SK-N-SH treated with all-trans-retinoic acid at 6 μM for 48 hours (cell line): ENCODE measurements around the gene ME3.

Experiments used
- ATAC-seq: fragments of 200-7000 bp; cut with Tn5 transposase; 3 replicates; pipeline ENCODE4 v1.9.1; 2020; ENCODE audit warnings: mild to moderate bottlenecking, moderate library complexity
- ARNTL ChIP-seq: fragments of 450-650 bp; formaldehyde crosslinking; IDR thresholded peaks from 2 replicates; pipeline ENCODE4 v1.5.0; 2020; ENCODE audit warnings: low read depth, mild to moderate bottlenecking, moderate library complexity, borderline replicate concordance
- CSDC2 ChIP-seq: fragments of 250-450 bp; sonication (Bioruptor Pico); IDR thresholded peaks from 2 replicates; pipeline ENCODE4 v1.5.0; 2020; ENCODE audit warnings: mild to moderate bottlenecking, moderate library complexity
- CSRNP3 ChIP-seq: fragments of 250-450 bp; sonication (Bioruptor Pico); IDR thresholded peaks from 2 replicates; pipeline ENCODE4 v1.5.1; 2021; ENCODE audit warnings: mild to moderate bottlenecking, moderate library complexity
- ESRRG ChIP-seq: fragments of 250-450 bp; sonication (Bioruptor Pico); IDR thresholded peaks from 2 replicates; pipeline ENCODE4 v1.6.1; 2021; ENCODE audit warnings: mild to moderate bottlenecking
- GLIS3 ChIP-seq: fragments of 250-450 bp; sonication (Bioruptor Pico); IDR thresholded peaks from 2 replicates; pipeline ENCODE4 v1.5.0; 2020; ENCODE audit warnings: mild to moderate bottlenecking, moderate library complexity
- ISL1 ChIP-seq: fragments of 250-450 bp; sonication (Bioruptor Pico); IDR thresholded peaks from 2 replicates; pipeline ENCODE4 v2.1.2; 2022; ENCODE audit warnings: mild to moderate bottlenecking, moderate library complexity
- OSR1 ChIP-seq: fragments of 250-450 bp; sonication (Bioruptor Pico); IDR thresholded peaks from 2 replicates; pipeline ENCODE4 v1.8.0; 2022; ENCODE audit warnings: moderate library complexity, mild to moderate bottlenecking, inconsistent platforms
- PATZ1 ChIP-seq: fragments of 250-450 bp; sonication (Bioruptor Pico); IDR thresholded peaks from 2 replicates; pipeline ENCODE4 v1.8.0; 2020; ENCODE audit warnings: mild to moderate bottlenecking, moderate library complexity, borderline replicate concordance
- POU6F1 ChIP-seq: fragments of 250-450 bp; sonication (Bioruptor Pico); IDR thresholded peaks from 2 replicates; pipeline ENCODE4 v1.8.0; 2021; ENCODE audit warnings: low read depth, mild to moderate bottlenecking, moderate library complexity, borderline replicate concordance
- PPARA ChIP-seq: fragments of 250-450 bp; sonication (Bioruptor Pico); IDR thresholded peaks from 2 replicates; pipeline ENCODE4 v1.5.0; 2020; ENCODE audit warnings: mild to moderate bottlenecking, borderline replicate concordance
- RARB ChIP-seq: fragments of 250-450 bp; sonication (Bioruptor Pico); IDR thresholded peaks from 2 replicates; pipeline ENCODE4 v1.8.0; 2021; ENCODE audit warnings: mild to moderate bottlenecking, moderate library complexity
- TCF4 ChIP-seq: fragments of 250-450 bp; sonication (Bioruptor Pico); IDR thresholded peaks from 2 replicates; pipeline ENCODE4 v1.8.0; 2021; ENCODE audit warnings: mild to moderate bottlenecking, moderate library complexity, borderline replicate concordance
- TOX ChIP-seq: fragments of 250-450 bp; sonication (Bioruptor Pico); IDR thresholded peaks from 2 replicates; pipeline ENCODE4 v1.8.0; 2021; ENCODE audit warnings: mild to moderate bottlenecking, moderate library complexity, borderline replicate concordance
- TSHZ2 ChIP-seq: fragments of 250-450 bp; sonication (Bioruptor Pico); IDR thresholded peaks from 2 replicates; pipeline ENCODE4 v1.5.0; 2020; ENCODE audit warnings: mild to moderate bottlenecking, moderate library complexity
- ZC3H10 ChIP-seq: fragments of 250-450 bp; sonication (Bioruptor Pico); IDR thresholded peaks from 2 replicates; pipeline ENCODE4 v1.5.1; 2021; ENCODE audit warnings: mild to moderate bottlenecking, moderate library complexity
- ZFP3 ChIP-seq: fragments of 250-450 bp; sonication (Bioruptor Pico); IDR thresholded peaks from 2 replicates; pipeline ENCODE4 v1.5.0; 2020; ENCODE audit warnings: mild to moderate bottlenecking, moderate library complexity
- ZFP30 ChIP-seq: fragments of 450-650 bp; formaldehyde crosslinking; IDR thresholded peaks from 2 replicates; pipeline ENCODE4 v1.5.0; 2022; ENCODE audit warnings: mild to moderate bottlenecking, moderate library complexity
- ZNF565 ChIP-seq: fragments of 450-650 bp; formaldehyde crosslinking; conservative IDR thresholded peaks from 2 replicates; pipeline ENCODE4 v1.5.0; 2020; ENCODE audit warnings: low read depth, mild to moderate bottlenecking, moderate library complexity
- ZNF70 ChIP-seq: fragments of 450-650 bp; formaldehyde crosslinking; IDR thresholded peaks from 2 replicates; pipeline ENCODE4 v1.5.0; 2020; ENCODE audit warnings: mild to moderate bottlenecking, moderate library complexity
- ZNF8 ChIP-seq: fragments of 450-650 bp; formaldehyde crosslinking; IDR thresholded peaks from 2 replicates; pipeline ENCODE4 v1.5.0; 2020; ENCODE audit warnings: mild to moderate bottlenecking, moderate library complexity
- TF ChIP-seq, protein P1 (sequence below): fragments of 250-450 bp; sonication (Bioruptor Pico); IDR thresholded peaks from 2 replicates; pipeline ENCODE4 v1.5.1; 2020; ENCODE audit warnings: low read depth, mild to moderate bottlenecking, moderate library complexity

ME3 gene

GRCh38 chr11:86446163-86446923 is 226.1 kb downstream of the ME3 start:
- ATAC-seq, result no peak
- TF ChIP-seq CSDC2 (CRISPR knock-in tag) (no peak), ZFP3 (CRISPR knock-in tag) (no peak), ARNTL (CRISPR knock-in tag) (no peak), ZFP30 (CRISPR knock-in tag) (no peak), TSHZ2 (no peak), PPARA (CRISPR knock-in tag) (no peak), OSR1 (CRISPR knock-in tag) (no peak), ESRRG (CRISPR knock-in tag) (no peak)

- no peak for TF ChIP-seq GLIS3 (CRISPR knock-in tag)
- no peak for TF ChIP-seq PATZ1 (CRISPR knock-in tag)
- no peak for TF ChIP-seq TSHZ2
- TF ChIP-seq ISL1 (CRISPR knock-in tag), result no peak
- TF ChIP-seq ZNF8 (CRISPR knock-in tag), result no peak
- TF ChIP-seq ZC3H10 (CRISPR knock-in tag), result no peak
- TF ChIP-seq CSRNP3 (CRISPR knock-in tag), result no peak
- TF ChIP-seq ZNF70 (CRISPR knock-in tag), result no peak
- no peak for ATAC-seq
Measured at GRCh38 chr11:86444981-86445380, 227.4 kb downstream of the ME3 start.

DNA sequence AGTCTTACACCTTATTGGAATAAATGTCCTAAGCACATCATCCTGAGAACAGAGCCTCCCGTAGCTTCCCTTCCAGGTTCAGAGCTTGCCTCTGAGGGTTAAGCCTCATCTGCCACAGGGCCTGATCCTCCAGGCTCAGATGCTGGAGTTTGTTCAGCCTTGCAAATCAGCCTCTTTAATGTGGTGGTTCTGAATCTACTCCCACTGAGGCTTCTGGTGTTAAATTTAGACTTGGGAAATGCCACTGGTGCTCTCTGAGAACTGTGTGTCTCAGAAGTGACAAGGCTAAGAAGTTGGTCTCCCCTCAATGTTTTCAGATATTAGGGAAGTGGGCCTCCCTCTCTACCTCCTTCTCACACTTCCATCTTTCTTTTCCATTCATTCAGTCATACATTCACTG is 229.0 kb downstream of the ME3 start:
- no peak for ATAC-seq
- TF ChIP-seq PPARA (CRISPR knock-in tag) (no peak), CSDC2 (CRISPR knock-in tag) (no peak), ZNF565 (no peak), CSRNP3 (CRISPR knock-in tag) (no peak), TCF4 (no peak), POU6F1 (CRISPR knock-in tag) (no peak), TSHZ2 (no peak), TOX (CRISPR knock-in tag) (no peak), RARB (CRISPR knock-in tag) (no peak)
- TF ChIP-seq, protein P1, sequence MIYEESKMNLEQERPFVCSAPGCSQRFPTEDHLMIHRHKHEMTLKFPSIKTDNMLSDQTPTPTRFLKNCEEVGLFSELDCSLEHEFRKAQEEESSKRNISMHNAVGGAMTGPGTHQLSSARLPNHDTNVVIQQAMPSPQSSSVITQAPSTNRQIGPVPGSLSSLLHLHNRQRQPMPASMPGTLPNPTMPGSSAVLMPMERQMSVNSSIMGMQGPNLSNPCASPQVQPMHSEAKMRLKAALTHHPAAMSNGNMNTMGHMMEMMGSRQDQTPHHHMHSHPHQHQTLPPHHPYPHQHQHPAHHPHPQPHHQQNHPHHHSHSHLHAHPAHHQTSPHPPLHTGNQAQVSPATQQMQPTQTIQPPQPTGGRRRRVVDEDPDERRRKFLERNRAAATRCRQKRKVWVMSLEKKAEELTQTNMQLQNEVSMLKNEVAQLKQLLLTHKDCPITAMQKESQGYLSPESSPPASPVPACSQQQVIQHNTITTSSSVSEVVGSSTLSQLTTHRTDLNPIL (CRISPR knock-in tag), result no peak
